DND-41 (cell line): ENCODE data around the gene MECR.

Experiments
- ATAC-seq: fragments of 200-7000 bp; cut with Tn5 transposase; 3 replicates; pipeline ENCODE4 v1.9.1; 2021; ENCODE audit warnings: low read depth; ENCODE audit not compliant: insufficient read depth
- DNase-seq: peaks from one replicate; pipeline ENCODE4 v3.0.0-alpha.2; 2020
- H2AFZ ChIP-seq: 2 replicates; pipeline ENCODE4 v1.6.0; 2012; ENCODE audit warnings: low read depth, low read length
- H3K27ac ChIP-seq: 2 replicates; pipeline ENCODE4 v1.5.1; 2012; ENCODE audit warnings: low read length, inconsistent platforms
- H3K27me3 ChIP-seq: fragments of 200-600 bp; sonication (generic); 2 replicates; pipeline ENCODE4 v1.6.0; 2012; ENCODE audit warnings: low read length, mild to moderate bottlenecking, inconsistent platforms; ENCODE audit not compliant: insufficient read depth, poor library complexity
- H3K36me3 ChIP-seq: 2 replicates; pipeline ENCODE4 v1.5.1; 2012; ENCODE audit warnings: low read length, inconsistent platforms; ENCODE audit not compliant: insufficient read depth
- H3K4me1 ChIP-seq: 2 replicates; pipeline ENCODE4 v1.5.1; 2012; ENCODE audit warnings: mild to moderate bottlenecking, low read length; ENCODE audit not compliant: insufficient read depth
- H3K4me2 ChIP-seq: 2 replicates; pipeline ENCODE4 v1.6.0; 2012; ENCODE audit warnings: mild to moderate bottlenecking, moderate library complexity, low read length, inconsistent platforms; ENCODE audit not compliant: insufficient read depth
- H3K4me3 ChIP-seq, 2 experiments: fragments of 200-600 bp in 1 of 2; shearing (Covaris generic) in 1 of 2; 2 replicates each; pipeline ENCODE4 v1.5.1; 2012 to 2016; ENCODE audit warnings: inconsistent platforms in 2 of 2, low read length in 2 of 2, mild to moderate bottlenecking in 2 of 2, low read depth in 1 of 2, moderate library complexity in 1 of 2
- H3K79me2 ChIP-seq: 2 replicates; pipeline ENCODE4 v1.6.0; 2012; ENCODE audit warnings: low read length, inconsistent platforms; ENCODE audit not compliant: insufficient read depth
- H3K9ac ChIP-seq: 2 replicates; pipeline ENCODE4 v1.6.0; 2012; ENCODE audit warnings: low read depth, mild to moderate bottlenecking, inconsistent platforms, low read length, moderate library complexity
- H3K9me3 ChIP-seq: 2 replicates; pipeline ENCODE4 v1.5.1; 2012; ENCODE audit warnings: low read length, moderate library complexity, mild to moderate bottlenecking, inconsistent platforms; ENCODE audit not compliant: insufficient read depth, severe bottlenecking
- H4K20me1 ChIP-seq: 2 replicates; pipeline ENCODE4 v1.6.0; 2012; ENCODE audit warnings: low read length; ENCODE audit not compliant: insufficient read depth
- EZH2 ChIP-seq: IDR thresholded peaks from 3 replicates; pipeline ENCODE4 v1.6.1; 2012; ENCODE audit warnings: borderline replicate concordance, low read depth, mild to moderate bottlenecking, moderate library complexity, low read length, inconsistent platforms; ENCODE audit not compliant: severe bottlenecking
- TF ChIP-seq, protein P1 (sequence below): IDR thresholded peaks from 2 replicates; pipeline ENCODE4 v1.5.1; 2012; ENCODE audit warnings: borderline replicate concordance, low read length, moderate library complexity, mild to moderate bottlenecking; ENCODE audit not compliant: poor library complexity, severe bottlenecking; ENCODE audit errors: extremely low read depth

The MECR gene

GRCh38 chr1:29221296-29221695 is 9.4 kb downstream of the MECR start:
- Histone ChIP-seq H3K27me3 (no peaks in the 10 kb centered on the region), H3K9ac (no peak overlapping the region), H3K9me3 (no peaks in the 10 kb centered on the region), H2AFZ (no peak overlapping the region), H3K4me2 (no peak overlapping the region), H3K4me1 (no peaks in the 10 kb centered on the region), H3K27ac (no peak overlapping the region), H3K4me3 (no peak overlapping the region), H3K79me2 (no peaks in the 10 kb centered on the region), H4K20me1 (no peaks in the 10 kb centered on the region; the same call in 1 of the 2 replicates), H3K36me3 (peaks cover 7% of the 10 kb centered on the region; the same call in 1 of the 2 replicates)
- DNase-seq: no peak
- ATAC-seq: no peak
- TF ChIP-seq EZH2: no peak
- TF ChIP-seq, protein P1, sequence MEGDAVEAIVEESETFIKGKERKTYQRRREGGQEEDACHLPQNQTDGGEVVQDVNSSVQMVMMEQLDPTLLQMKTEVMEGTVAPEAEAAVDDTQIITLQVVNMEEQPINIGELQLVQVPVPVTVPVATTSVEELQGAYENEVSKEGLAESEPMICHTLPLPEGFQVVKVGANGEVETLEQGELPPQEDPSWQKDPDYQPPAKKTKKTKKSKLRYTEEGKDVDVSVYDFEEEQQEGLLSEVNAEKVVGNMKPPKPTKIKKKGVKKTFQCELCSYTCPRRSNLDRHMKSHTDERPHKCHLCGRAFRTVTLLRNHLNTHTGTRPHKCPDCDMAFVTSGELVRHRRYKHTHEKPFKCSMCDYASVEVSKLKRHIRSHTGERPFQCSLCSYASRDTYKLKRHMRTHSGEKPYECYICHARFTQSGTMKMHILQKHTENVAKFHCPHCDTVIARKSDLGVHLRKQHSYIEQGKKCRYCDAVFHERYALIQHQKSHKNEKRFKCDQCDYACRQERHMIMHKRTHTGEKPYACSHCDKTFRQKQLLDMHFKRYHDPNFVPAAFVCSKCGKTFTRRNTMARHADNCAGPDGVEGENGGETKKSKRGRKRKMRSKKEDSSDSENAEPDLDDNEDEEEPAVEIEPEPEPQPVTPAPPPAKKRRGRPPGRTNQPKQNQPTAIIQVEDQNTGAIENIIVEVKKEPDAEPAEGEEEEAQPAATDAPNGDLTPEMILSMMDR: no peak

GRCh38 chr1:29218223-29218622 is 12.5 kb downstream of the MECR start:
- ATAC-seq (no peak), DNase-seq (no peak)
- Histone ChIP-seq H2AFZ (no peak overlapping the region), H3K27me3 (no peaks in the 10 kb centered on the region), H3K9me3 (no peaks in the 10 kb centered on the region), H4K20me1 (no peaks in the 10 kb centered on the region; the same call in 1 of the 2 replicates), H3K4me1 (no peaks in the 10 kb centered on the region), H3K4me2 (no peak overlapping the region), H3K79me2 (no peaks in the 10 kb centered on the region), H3K9ac (no peak overlapping the region), H3K36me3 (peaks cover 25% of the 10 kb centered on the region), H3K27ac (no peak overlapping the region), H3K4me3 (no peak overlapping the region)
- no peak for TF ChIP-seq EZH2
- TF ChIP-seq, protein P1: no peak

- H3K9ac ChIP-seq: no peak overlapping the region
- TF ChIP-seq, protein P1: no peak
- TF ChIP-seq EZH2: no peak
- DNase-seq: no peak
Observed at GRCh38 chr1:29217633-29218032, 13.1 kb downstream of the MECR start.

GRCh38 chr1:29213055-29213454 is 17.7 kb downstream of the MECR start:
- DNase-seq (no peak), ATAC-seq (no peak)
- Histone ChIP-seq H3K4me2 (no peak overlapping the region), H3K9ac (no peak overlapping the region), H3K9me3 (no peaks in the 10 kb centered on the region), H3K27ac (no peak overlapping the region), H2AFZ (no peak overlapping the region), H3K4me1 (no peaks in the 10 kb centered on the region), H3K4me3 (no peak overlapping the region), H3K36me3 (peaks cover 55% of the 10 kb centered on the region), H3K27me3 (no peaks in the 10 kb centered on the region), H3K79me2 (no peaks in the 10 kb centered on the region), H4K20me1 (no peaks in the 10 kb centered on the region; the same call in 1 of the 2 replicates)
- TF ChIP-seq, protein P1: no peak
- no peak for TF ChIP-seq EZH2

More at GRCh38 chr1:29217633-29218032, 13.1 kb downstream of the MECR start:
- Histone ChIP-seq H3K27ac (no peak overlapping the region), H3K36me3 (peaks cover 31% of the 10 kb centered on the region), H3K79me2 (no peaks in the 10 kb centered on the region), H2AFZ (no peak overlapping the region), H4K20me1 (no peaks in the 10 kb centered on the region; the same call in 1 of the 2 replicates), H3K4me2 (no peak overlapping the region), H3K4me3 (no peak overlapping the region), H3K27me3 (no peaks in the 10 kb centered on the region), H3K4me1 (no peaks in the 10 kb centered on the region), H3K9me3 (no peaks in the 10 kb centered on the region)
- no peak for ATAC-seq
